Caco-2 (cell line): ENCODE results near the gene GFY. TPM values are rescaled to one million over a fixed set of nuclear protein-coding genes. Genes with fewer than 3 reads are reported as not detected.

ENCODE experiments used
- BruUV-seq: library from RNA; stranded (reverse); fragments of 400-500 nt; replicated peaks from 2 replicates; lab custom pipeline; 2021; lab: Mats Ljungman, UMichigan
- CTCF ChIA-PET: fragments of 300-600 bp; sonication (Branson Sonifier 250); formaldehyde crosslinking; loops from one replicate; lab custom pipeline; 2022; ENCODE audit warnings: antibody characterized with exemption; lab: Charles Lee
- POLR2A ChIA-PET: fragments of 300-600 bp; sonication (Branson Sonifier 250); formaldehyde crosslinking; loops from one replicate; lab custom pipeline; 2022; ENCODE audit warnings: antibody characterized with exemption; lab: Charles Lee
- DNase-seq, 2 experiments: peaks; one replicate each; pipeline versions ENCODE4 v3.0.0 to v3.0.0-alpha.2; 2020 to 2022
- H3K27me3 ChIP-seq: replicated peaks from 2 replicates; pipeline ENCODE4 v1.6.0; 2011; ENCODE audit warnings: low read length; ENCODE audit not compliant: control insufficient read depth, insufficient read depth
- H3K36me3 ChIP-seq: 2 replicates; pipeline ENCODE4 v1.5.1; 2011; ENCODE audit warnings: low read length; ENCODE audit not compliant: control insufficient read depth, insufficient read depth
- H3K4me1 ChIP-seq: fragments of 250-450 bp; sonication (Bioruptor Pico); 2 replicates; pipeline ENCODE4 v1.5.1; 2020; ENCODE audit warnings: mild to moderate bottlenecking
- H3K4me3 ChIP-seq: 2 replicates; pipeline ENCODE4 v1.5.1; 2011; ENCODE audit warnings: low read depth, mild to moderate bottlenecking, control low read depth, low read length
- H3K9me3 ChIP-seq: fragments of 250-450 bp; sonication (Bioruptor Pico); 2 replicates; pipeline ENCODE4 v1.5.1; 2020; ENCODE audit warnings: mild to moderate bottlenecking, moderate library complexity
- H3K27ac Mint-ChIP-seq: one replicate; pipeline ENCODE4 v1.8.0; 2022; ENCODE audit warnings: mixed read lengths; ENCODE audit not compliant: unreplicated experiment
- H3K27me3 Mint-ChIP-seq: one replicate; pipeline ENCODE4 v1.8.0; 2022; ENCODE audit warnings: mixed read lengths; ENCODE audit not compliant: insufficient read depth, unreplicated experiment
- H3K36me3 Mint-ChIP-seq: one replicate; pipeline ENCODE4 v1.8.0; 2022; ENCODE audit warnings: mild to moderate bottlenecking, mixed read lengths; ENCODE audit not compliant: insufficient read depth, unreplicated experiment
- H3K4me1 Mint-ChIP-seq: one replicate; pipeline ENCODE4 v1.8.0; 2022; ENCODE audit warnings: low read depth, mixed read lengths; ENCODE audit not compliant: unreplicated experiment
- H3K4me3 Mint-ChIP-seq: one replicate; pipeline ENCODE4 v1.8.0; 2022; ENCODE audit warnings: mild to moderate bottlenecking, moderate library complexity, mixed read lengths; ENCODE audit not compliant: unreplicated experiment
- H3K9me3 Mint-ChIP-seq: one replicate; pipeline ENCODE4 v1.8.0; 2022; ENCODE audit warnings: mixed read lengths; ENCODE audit not compliant: unreplicated experiment
- CTCF ChIP-seq, 2 experiments: fragments of 200-600 bp in 1 of 2; IDR thresholded peaks; 1 replicate in 1 of 2; 2 replicates in 1 of 2; pipeline versions ENCODE4 v1.5.1 to v1.8.0; 2011 to 2022; ENCODE audit warnings: antibody characterized with exemption in 1 of 2, control low read depth in 1 of 2, inconsistent platforms in 1 of 2, low read depth in 1 of 2, low read length in 1 of 2, mild to moderate bottlenecking in 1 of 2, moderate library complexity in 1 of 2; ENCODE audit not compliant: insufficient read depth in 1 of 2, severe bottlenecking in 1 of 2, unreplicated experiment in 1 of 2
- intact Hi-C: fragments of 100-400 bp; cut with micrococcal nuclease; formaldehyde crosslinking; loops from one replicate; pipeline ENCODE4 v1.10.0; 2022; ENCODE audit not compliant: unreplicated experiment
- total RNA-seq: library from RNA; stranded (reverse); gene quantifications from 2 replicates; pipeline ENCODE4 v1.2.3, GENCODE V29; 2022

Gene GFY
- total RNA-seq, 1 experiment from 2014 or later, result 0.25 TPM

- intact Hi-C loops, result no loop called here
- Histone ChIP-seq H3K27me3 (peaks cover 2% of the 10 kb centered on the region; the same call in 1 of the 2 replicates), H3K9me3 (no peaks in the 10 kb centered on the region), H3K4me1 (peaks cover 27% of the 10 kb centered on the region), H3K36me3 (no peaks in the 10 kb centered on the region), H3K4me3 (peak overlapping the region; percentile 32)
- peaks cover 55% of the 10 kb centered on the region for H3K27me3 Mint-ChIP-seq
- H3K36me3 Mint-ChIP-seq, result peaks cover 6% of the 10 kb centered on the region
- ChIA-PET POLR2A (no interaction called here), CTCF (no interaction called here)
- peak overlapping the region; percentile 39 for H3K4me3 Mint-ChIP-seq
- BruUV-seq, result no TSS peak
- no peaks in the 10 kb centered on the region for H3K9me3 Mint-ChIP-seq
- peaks cover 26% of the 10 kb centered on the region for H3K4me1 Mint-ChIP-seq
- no peak overlapping the region for H3K27ac Mint-ChIP-seq
- TF ChIP-seq CTCF (IDR thresholded peaks at IDR 0.05; ENCODE audit: insufficient read depth in 1 of 2, low read depth in 1 of 2, low read length in 1 of 2, severe bottlenecking in 1 of 2, unreplicated experiment in 1 of 2), result no peak
- DNase-seq, result peak; percentile 87
Observed at GRCh38 chr19:49421039-49421877, 3.9 kb upstream of the GFY start.

- no peak overlapping the region for H3K4me3 ChIP-seq
- TF ChIP-seq CTCF (IDR thresholded peaks at IDR 0.05; ENCODE audit: insufficient read depth in 1 of 2, low read depth in 1 of 2, low read length in 1 of 2, severe bottlenecking in 1 of 2, unreplicated experiment in 1 of 2), result no peak
- H3K4me1 ChIP-seq, result peaks cover 29% of the 10 kb centered on the region
- Mint-ChIP-seq H3K27me3 (peaks cover 61% of the 10 kb centered on the region), H3K4me3 (peak overlapping the region; percentile 39), H3K9me3 (no peaks in the 10 kb centered on the region), H3K36me3 (peaks cover 6% of the 10 kb centered on the region), H3K4me1 (peaks cover 31% of the 10 kb centered on the region), H3K27ac (no peak overlapping the region)
- intact Hi-C loops, result no loop called here
- H3K27me3 ChIP-seq, result peaks cover 2% of the 10 kb centered on the region; the same call in 1 of the 2 replicates
- H3K36me3 ChIP-seq, result no peaks in the 10 kb centered on the region
- CTCF ChIA-PET, result interaction anchor here (0.6 kb wide), 1 partner anchor 36 kb away, joined by 5 read pairs; no protein-coding TSS in a partner anchor
- no TSS peak for BruUV-seq
- no peaks in the 10 kb centered on the region for H3K9me3 ChIP-seq
- POLR2A ChIA-PET, result no interaction called here
- no peak for DNase-seq
Observed at GRCh38 chr19:49421878-49422202, 3.3 kb upstream of the GFY start.

GRCh38 chr19:49422407-49423070 is 2.6 kb upstream of the GFY start:
- Histone ChIP-seq H3K4me3 (no peak overlapping the region), H3K4me1 (peaks cover 29% of the 10 kb centered on the region), H3K9me3 (no peaks in the 10 kb centered on the region), H3K27me3 (peaks cover 2% of the 10 kb centered on the region; the same call in 1 of the 2 replicates), H3K36me3 (no peaks in the 10 kb centered on the region)
- H3K27ac Mint-ChIP-seq, result no peak overlapping the region
- ChIA-PET POLR2A (no interaction called here), CTCF (interaction anchor here (0.6 kb wide), 1 partner anchor 36 kb away, joined by 5 read pairs; no protein-coding TSS in a partner anchor)
- H3K4me3 Mint-ChIP-seq, result peak overlapping the region; percentile 60
- peaks cover 63% of the 10 kb centered on the region for H3K27me3 Mint-ChIP-seq
- no peaks in the 10 kb centered on the region for H3K9me3 Mint-ChIP-seq
- peak; percentile 29 to 51 for TF ChIP-seq CTCF (IDR thresholded peaks at IDR 0.05; ENCODE audit: insufficient read depth in 1 of 2, low read depth in 1 of 2, low read length in 1 of 2, severe bottlenecking in 1 of 2, unreplicated experiment in 1 of 2)
- H3K4me1 Mint-ChIP-seq, result peaks cover 34% of the 10 kb centered on the region
- H3K36me3 Mint-ChIP-seq, result peaks cover 6% of the 10 kb centered on the region
- no TSS peak for BruUV-seq
- intact Hi-C loops, result no loop called here
- DNase-seq, result peak in 1 of 2 experiments; percentile 58
